GM21529 (cell line): ENCODE results near the gene KLHL26.
"Not testable (repeated sequence)": the region's sequence is repeated elsewhere in the genome, so short reads cannot be mapped to it uniquely, and the experiment has no call there.

Experiments
- ATAC-seq: cut with Tn5 transposase; IDR thresholded peaks from one replicate; pipeline ENCODE4 v1.9.1; 2021; ENCODE audit not compliant: unreplicated experiment

KLHL26 gene

GRCh38 chr19:18662972-18663732, 26.3 kb downstream of the KLHL26 start:
- ATAC-seq: no peak

GRCh38 chr19:18663940-18664530, 27.2 kb downstream of the KLHL26 start:
- no peak for ATAC-seq

- no peak for ATAC-seq
Measured at GRCh38 chr19:18665771-18666202, 29.0 kb downstream of the KLHL26 start.

GRCh38 chr19:18666317-18666716, 29.5 kb downstream of the KLHL26 start:
- ATAC-seq: no peak

- ATAC-seq: no peak
Measured at GRCh38 chr19:18666784-18667183, 30.0 kb downstream of the KLHL26 start.

GRCh38 chr19:18667531-18668251, 30.9 kb downstream of the KLHL26 start:
- ATAC-seq: no peak

- ATAC-seq: no peak
Measured at GRCh38 chr19:18668252-18668631, 31.4 kb downstream of the KLHL26 start.

GRCh38 chr19:18668744-18669523, 32.1 kb downstream of the KLHL26 start:
- no peak for ATAC-seq

- no peak for ATAC-seq
Measured at GRCh38 chr19:18669524-18669817, 32.6 kb downstream of the KLHL26 start.

GRCh38 chr19:18669883-18670282, 33.1 kb downstream of the KLHL26 start:
- ATAC-seq: no peak

GRCh38 chr19:18670312-18670711, 33.5 kb downstream of the KLHL26 start:
- no peak for ATAC-seq

GRCh38 chr19:18671303-18672043, 34.6 kb downstream of the KLHL26 start:
- no peak for ATAC-seq

- no peak for ATAC-seq
Measured at GRCh38 chr19:18672044-18672451, 35.2 kb downstream of the KLHL26 start.

- ATAC-seq: no peak
Measured at GRCh38 chr19:18672606-18673337, 35.9 kb downstream of the KLHL26 start.

- ATAC-seq: no peak
Measured at GRCh38 chr19:18674616-18675015, 37.8 kb downstream of the KLHL26 start.

GRCh38 chr19:18675779-18676178, 39.0 kb downstream of the KLHL26 start:
- ATAC-seq: no peak

GRCh38 chr19:18676692-18677091, 39.9 kb downstream of the KLHL26 start:
- no peak for ATAC-seq

GRCh38 chr19:18677156-18677555, 40.3 kb downstream of the KLHL26 start:
- ATAC-seq: no peak

GRCh38 chr19:18680148-18680547, 43.3 kb downstream of the KLHL26 start:
- ATAC-seq: not testable (repeated sequence)

GRCh38 chr19:18682807-18683108, 45.9 kb downstream of the KLHL26 start:
- ATAC-seq: no peak
